Progenitor cell of endocrine pancreas (in vitro differentiated cells): ENCODE measurements around the gene DIAPH2. TPM values are rescaled to one million over a fixed set of nuclear protein-coding genes. Genes with fewer than 3 reads are reported as not detected.

ENCODE experiments used
- DNase-seq: peaks from one replicate; pipeline ENCODE4 v3.0.0; 2021; ENCODE audit warnings: low spot score; ENCODE audit not compliant: unreplicated experiment
- H3K27ac Mint-ChIP-seq: 2 replicates; pipeline ENCODE4 v1.8.0; 2021; ENCODE audit warnings: mild to moderate bottlenecking, moderate library complexity, mixed read lengths
- H3K27me3 Mint-ChIP-seq: 2 replicates; pipeline ENCODE4 v1.8.0; 2021; ENCODE audit warnings: mixed read lengths
- H3K36me3 Mint-ChIP-seq: 2 replicates; pipeline ENCODE4 v1.8.0; 2022; ENCODE audit warnings: mixed read lengths; ENCODE audit not compliant: insufficient read depth
- H3K4me1 Mint-ChIP-seq: 2 replicates; pipeline ENCODE4 v1.8.0; 2021; ENCODE audit warnings: low read depth, mixed read lengths
- H3K4me3 Mint-ChIP-seq: 2 replicates; pipeline ENCODE4 v1.8.0; 2021; ENCODE audit warnings: low read depth, mild to moderate bottlenecking, moderate library complexity, mixed read lengths
- H3K9me3 Mint-ChIP-seq: 2 replicates; pipeline ENCODE4 v1.8.0; 2021; ENCODE audit warnings: low read depth, mixed read lengths
- CTCF ChIP-seq: fragments of 200-600 bp; sonication (generic); IDR thresholded peaks from one replicate; pipeline ENCODE4 v1.5.0; 2021; ENCODE audit warnings: antibody characterized with exemption, mild to moderate bottlenecking; ENCODE audit not compliant: unreplicated experiment
- total RNA-seq: library from RNA; stranded (reverse); gene quantifications from 2 replicates; pipeline ENCODE4 v1.2.1, GENCODE V29; 2021

DIAPH2 gene
- total RNA-seq, 1 donor from 2014 or later = 29.7 TPM

GRCh38 chrX:96703816-96704215, 19.2 kb downstream of the DIAPH2 start:
- peaks cover 6% of the 10 kb centered on the region for H3K9me3 Mint-ChIP-seq
- peaks cover 9% of the 10 kb centered on the region for H3K4me1 Mint-ChIP-seq
- DNase-seq = no peak
- no peaks in the 10 kb centered on the region for H3K27me3 Mint-ChIP-seq
- H3K27ac Mint-ChIP-seq = no peak overlapping the region
- no peak for TF ChIP-seq CTCF
- H3K36me3 Mint-ChIP-seq = peaks cover 8% of the 10 kb centered on the region
- no peak overlapping the region for H3K4me3 Mint-ChIP-seq

GRCh38 chrX:96704629-96705028, 20.0 kb downstream of the DIAPH2 start:
- no peak overlapping the region for H3K4me3 Mint-ChIP-seq
- no peak for DNase-seq
- peaks cover 8% of the 10 kb centered on the region for H3K36me3 Mint-ChIP-seq
- H3K27ac Mint-ChIP-seq = no peak overlapping the region
- peaks cover 9% of the 10 kb centered on the region for H3K4me1 Mint-ChIP-seq
- peaks cover 6% of the 10 kb centered on the region for H3K9me3 Mint-ChIP-seq
- H3K27me3 Mint-ChIP-seq = no peaks in the 10 kb centered on the region
- TF ChIP-seq CTCF = no peak

DNA sequence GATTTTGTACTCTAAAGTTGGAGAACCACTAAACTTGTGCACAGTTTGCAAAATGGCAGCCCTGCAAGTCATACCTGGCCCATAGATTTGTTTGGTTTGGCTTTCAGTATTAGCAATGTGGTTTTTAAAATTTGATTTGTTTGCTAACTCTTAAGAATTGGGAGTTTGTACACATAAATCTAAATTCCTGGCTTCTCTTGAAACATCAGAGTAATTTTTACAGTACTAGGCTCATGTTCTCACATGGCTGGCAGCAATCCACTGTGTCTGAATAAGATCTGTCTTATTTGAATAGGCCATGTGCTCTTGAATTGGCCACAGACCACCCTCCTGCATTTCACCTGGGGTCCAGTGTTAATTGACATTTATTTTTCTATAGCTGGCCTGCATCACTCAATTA, 21.3 kb downstream of the DIAPH2 start:
- Mint-ChIP-seq H3K4me3 (no peak overlapping the region), H3K36me3 (peaks cover 8% of the 10 kb centered on the region), H3K4me1 (peaks cover 5% of the 10 kb centered on the region), H3K9me3 (peaks cover 6% of the 10 kb centered on the region), H3K27me3 (no peaks in the 10 kb centered on the region), H3K27ac (no peak overlapping the region)
- no peak for DNase-seq
- no peak for TF ChIP-seq CTCF

GRCh38 chrX:96707804-96708203, 23.2 kb downstream of the DIAPH2 start:
- H3K9me3 Mint-ChIP-seq = peaks cover 10% of the 10 kb centered on the region
- TF ChIP-seq CTCF = no peak
- H3K4me1 Mint-ChIP-seq = peaks cover 17% of the 10 kb centered on the region
- no peak overlapping the region for H3K4me3 Mint-ChIP-seq
- DNase-seq = no peak
- H3K27ac Mint-ChIP-seq = no peak overlapping the region
- H3K36me3 Mint-ChIP-seq = peaks cover 8% of the 10 kb centered on the region
- no peaks in the 10 kb centered on the region for H3K27me3 Mint-ChIP-seq

GRCh38 chrX:96710031-96710430, 25.4 kb downstream of the DIAPH2 start:
- Mint-ChIP-seq H3K4me1 (peaks cover 30% of the 10 kb centered on the region), H3K4me3 (no peak overlapping the region), H3K27ac (no peak overlapping the region), H3K36me3 (peaks cover 5% of the 10 kb centered on the region), H3K27me3 (no peaks in the 10 kb centered on the region), H3K9me3 (peaks cover 10% of the 10 kb centered on the region)
- no peak for DNase-seq
- no peak for TF ChIP-seq CTCF
